HL-60 (cell line): ENCODE data around the gene DUSP28.

ENCODE experiments used
- CTCF ChIP-seq: IDR thresholded peaks from one replicate; pipeline ENCODE4 v1.5.1; 2011; ENCODE audit warnings: low read length, control low read depth, inconsistent platforms; ENCODE audit not compliant: insufficient read depth
- POLR2AphosphoS5 ChIP-seq: IDR thresholded peaks from 2 replicates; pipeline ENCODE4 v1.6.1; 2012; ENCODE audit warnings: low read depth
- REST ChIP-seq: IDR thresholded peaks from 2 replicates; pipeline ENCODE4 v1.6.1; 2012; ENCODE audit warnings: low read depth; ENCODE audit not compliant: insufficient replicate concordance

GRCh38 chr2:240519396-240520129 is 40.6 kb upstream of the DUSP28 start:
- TF ChIP-seq CTCF (no peak), REST (no peak), POLR2AphosphoS5 (no peak)
